HG03175 (cell line): ENCODE measurements around the gene MICAL1.

Source experiments
- ATAC-seq: cut with Tn5 transposase; IDR thresholded peaks from one replicate; pipeline ENCODE4 v1.9.1; 2021; ENCODE audit warnings: mild to moderate bottlenecking, moderate library complexity; ENCODE audit not compliant: unreplicated experiment

MICAL1 gene

GRCh38 chr6:109440331-109441068 is 15.1 kb downstream of the MICAL1 start, which contains the start of the genes PPIL6 and SMPD2:
PPIL6 (minus strand) TSS chr6:109440628; CDS start chr6:109440590, 38 bp downstream.
SMPD2 (plus strand) TSS chr6:109440724; CDS start chr6:109441122, 398 bp downstream.
- ATAC-seq: peak; percentile 89

- no peak for ATAC-seq
Measured at GRCh38 chr6:109436041-109436440, 19.5 kb downstream of the MICAL1 start.

- no peak for ATAC-seq
Measured at GRCh38 chr6:109434456-109434855, 21.1 kb downstream of the MICAL1 start.

- ATAC-seq: no peak
Measured at GRCh38 chr6:109429496-109429895, 26.1 kb downstream of the MICAL1 start.

DNA sequence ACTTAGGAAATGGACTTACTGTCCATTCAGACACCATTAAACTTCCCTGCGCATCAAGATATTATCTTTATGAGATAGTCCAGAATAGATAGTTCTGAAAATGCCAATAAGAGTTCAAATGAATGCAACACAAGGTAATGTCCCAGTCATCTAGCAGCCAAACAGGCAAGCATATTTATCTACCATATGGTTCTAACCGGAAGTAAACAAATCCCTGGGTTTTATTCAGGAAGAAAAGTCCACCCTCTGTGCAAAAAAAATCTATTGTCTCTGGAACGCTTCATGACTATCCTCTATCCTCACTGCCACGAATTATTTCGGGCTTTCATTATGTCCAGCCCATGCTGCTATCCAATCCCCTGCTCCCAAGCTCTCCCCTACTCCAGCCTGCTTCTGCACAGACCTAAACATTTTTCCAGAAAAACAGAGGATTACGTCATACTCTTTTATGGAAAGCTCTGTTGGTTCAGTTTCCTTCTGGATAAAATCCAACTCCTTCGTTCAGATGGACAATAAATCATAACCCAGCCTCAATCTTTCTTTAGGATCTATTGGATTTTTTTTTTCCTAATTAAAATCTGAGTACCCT is 26.6 kb downstream of the MICAL1 start:
- no peak for ATAC-seq

DNA sequence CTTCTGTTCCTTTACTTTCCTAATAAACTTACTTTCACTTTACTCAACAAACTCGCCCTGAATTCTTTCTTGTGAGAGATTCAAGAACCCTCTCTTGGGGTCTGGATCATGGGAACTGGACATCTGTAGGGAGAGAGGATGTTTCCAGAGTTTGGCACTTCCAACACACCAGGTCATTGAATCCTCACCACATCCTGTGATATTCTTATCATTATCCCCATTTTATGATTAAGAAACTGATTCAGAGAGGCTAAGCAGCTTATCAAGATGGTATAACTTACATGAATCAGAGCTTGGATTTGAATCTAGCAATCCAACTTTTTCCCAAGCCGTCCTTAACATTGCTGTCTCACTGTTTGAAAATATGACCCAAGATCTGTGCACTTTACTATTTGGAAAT is 30.6 kb downstream of the MICAL1 start:
- no peak for ATAC-seq

GRCh38 chr6:109421184-109421583 is 34.4 kb downstream of the MICAL1 start:
- ATAC-seq: no peak

GRCh38 chr6:109420751-109421150 is 34.8 kb downstream of the MICAL1 start:
- ATAC-seq: no peak

- ATAC-seq: no peak
Measured at GRCh38 chr6:109417646-109418045, 37.9 kb downstream of the MICAL1 start.

DNA sequence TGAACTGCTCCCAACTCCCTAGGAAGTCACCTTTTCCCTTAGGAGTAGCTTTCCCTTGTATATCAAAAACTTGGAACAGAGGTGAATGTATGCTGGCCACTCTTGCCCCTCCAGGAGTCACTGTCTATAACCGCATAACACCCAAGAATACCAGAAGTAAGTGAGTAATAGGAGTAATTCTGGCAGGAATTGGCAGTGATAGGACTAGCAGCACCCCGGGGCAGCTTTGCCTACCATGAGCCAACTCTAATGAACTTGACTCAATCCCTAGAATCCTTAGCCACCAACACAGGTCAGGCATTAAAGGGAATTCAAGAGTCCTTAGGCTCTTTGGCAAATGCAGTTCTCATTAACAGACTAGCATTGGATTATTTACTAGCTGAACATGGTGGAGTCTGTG is 44.5 kb downstream of the MICAL1 start:
- no peak for ATAC-seq

DNA sequence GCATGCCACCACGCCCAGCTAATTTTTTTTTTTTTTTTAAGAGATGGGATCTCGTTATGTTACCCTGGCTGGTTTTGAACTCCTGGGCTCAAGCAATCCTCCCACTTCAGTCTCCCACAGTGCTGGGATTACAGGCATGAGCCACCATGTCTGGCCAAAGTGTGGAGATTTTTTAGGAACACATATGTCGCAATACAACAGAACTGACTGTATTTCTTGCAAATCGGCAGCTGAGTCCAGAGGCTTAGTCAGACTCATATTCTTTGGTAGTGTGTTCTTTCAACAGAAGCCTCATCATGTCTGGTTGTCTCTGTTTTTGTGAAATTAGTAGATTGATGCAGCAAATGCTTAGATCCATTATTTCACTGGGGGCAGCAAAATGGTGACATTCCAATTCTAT is 49.4 kb downstream of the MICAL1 start:
- ATAC-seq: no peak

GRCh38 chr6:109397020-109397419 is 58.6 kb downstream of the MICAL1 start:
- ATAC-seq: no peak

DNA sequence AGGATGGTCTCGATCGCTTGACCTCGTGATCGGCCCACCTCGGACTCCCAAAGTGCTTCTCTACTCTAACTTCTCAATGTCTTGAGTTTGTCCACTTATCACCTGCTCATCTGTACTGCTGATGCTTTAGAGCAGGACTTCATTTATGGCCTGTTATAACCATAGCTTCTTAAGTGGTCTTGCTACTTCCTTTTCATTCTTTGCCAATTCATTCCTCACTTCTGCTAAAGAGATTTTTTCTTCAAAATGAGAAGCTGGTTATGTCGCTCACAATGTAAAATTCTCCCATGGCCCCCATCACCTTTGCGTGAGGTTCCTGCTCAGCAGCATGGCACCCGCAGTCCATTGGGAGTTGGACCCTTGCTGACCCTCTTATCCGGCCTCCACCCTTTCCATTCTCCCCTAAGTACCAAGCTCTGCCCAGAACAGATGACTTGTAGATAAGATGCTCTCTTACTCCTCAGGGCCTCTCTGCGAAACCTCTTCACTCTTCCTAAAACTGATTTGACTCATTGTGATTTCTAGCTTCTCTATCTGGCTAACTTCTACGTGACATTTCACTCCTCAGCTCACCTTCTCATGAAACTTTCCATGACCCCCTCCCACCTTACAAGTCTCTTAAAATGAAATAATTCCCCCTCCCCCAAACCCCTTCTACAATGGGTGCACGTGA is 59.4 kb downstream of the MICAL1 start:
- ATAC-seq: no peak
